M059J (cell line): ENCODE measurements around the gene CYP26B1. TPM values are rescaled to one million over a fixed set of nuclear protein-coding genes. Genes with fewer than 3 reads are reported as not detected.

Experiments
- DNase-seq: peaks from one replicate; pipeline ENCODE4 v3.0.0-alpha.2; 2012; ENCODE audit warnings: low read depth
- total RNA-seq: library from RNA; depleted of rRNA; stranded (reverse); fragments of >200 nt; shearing (Covaris generic); gene quantifications from 2 replicates; pipeline ENCODE4 v1.2.3, GENCODE V29; 2014

Gene CYP26B1
- total RNA-seq, 1 experiment from 2014 or later: 6.8 TPM

DNA sequence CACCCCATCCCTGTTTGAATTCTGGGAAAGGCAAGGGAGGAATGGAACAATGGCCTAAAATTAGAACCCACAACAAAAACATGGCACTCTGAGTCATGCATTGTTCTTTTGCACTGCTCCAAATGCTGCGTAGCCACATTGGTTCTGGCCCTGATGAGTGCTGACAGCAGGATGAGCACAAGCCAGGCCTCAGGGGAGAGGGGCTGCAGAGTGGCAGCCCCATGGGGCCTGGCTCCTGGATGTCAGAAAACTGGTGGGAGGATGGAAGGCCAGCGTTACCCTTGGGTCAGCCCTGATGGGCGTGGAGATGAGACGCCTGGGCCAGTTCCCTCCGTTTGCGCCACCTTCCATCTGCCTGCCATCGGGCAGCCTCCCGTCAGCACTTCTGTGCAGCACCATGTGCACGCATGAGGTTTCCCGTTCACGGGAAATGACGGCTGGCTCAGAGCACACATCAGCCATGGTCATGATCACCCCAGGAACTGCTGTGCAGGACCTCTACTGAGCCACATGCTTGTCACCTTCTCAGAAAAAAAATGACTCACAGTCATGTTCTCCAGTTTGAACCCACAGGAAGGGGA lies 65.6 kb downstream of the CYP26B1 start:
- DNase-seq: peak; percentile 27

DNA sequence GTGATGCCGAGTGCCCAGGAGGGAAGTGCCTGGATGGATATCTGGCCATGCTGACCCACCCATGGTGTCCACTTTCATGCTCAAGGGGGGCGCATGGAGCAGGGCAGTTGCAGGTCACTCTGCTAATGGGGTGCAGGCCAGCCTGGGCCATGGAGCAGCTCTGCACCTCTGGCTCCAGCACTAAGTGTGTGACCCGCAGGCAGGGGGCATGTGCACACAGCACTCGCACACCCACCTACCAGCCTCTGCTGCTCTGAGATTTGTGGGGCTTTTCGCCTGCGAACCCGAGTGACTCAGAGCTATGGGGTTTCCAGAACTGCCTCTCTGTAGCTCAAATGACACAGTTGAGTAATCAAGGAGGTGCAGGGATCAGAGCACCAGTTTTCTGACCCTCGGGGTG lies 66.2 kb downstream of the CYP26B1 start:
- peak; percentile 42 for DNase-seq

DNA sequence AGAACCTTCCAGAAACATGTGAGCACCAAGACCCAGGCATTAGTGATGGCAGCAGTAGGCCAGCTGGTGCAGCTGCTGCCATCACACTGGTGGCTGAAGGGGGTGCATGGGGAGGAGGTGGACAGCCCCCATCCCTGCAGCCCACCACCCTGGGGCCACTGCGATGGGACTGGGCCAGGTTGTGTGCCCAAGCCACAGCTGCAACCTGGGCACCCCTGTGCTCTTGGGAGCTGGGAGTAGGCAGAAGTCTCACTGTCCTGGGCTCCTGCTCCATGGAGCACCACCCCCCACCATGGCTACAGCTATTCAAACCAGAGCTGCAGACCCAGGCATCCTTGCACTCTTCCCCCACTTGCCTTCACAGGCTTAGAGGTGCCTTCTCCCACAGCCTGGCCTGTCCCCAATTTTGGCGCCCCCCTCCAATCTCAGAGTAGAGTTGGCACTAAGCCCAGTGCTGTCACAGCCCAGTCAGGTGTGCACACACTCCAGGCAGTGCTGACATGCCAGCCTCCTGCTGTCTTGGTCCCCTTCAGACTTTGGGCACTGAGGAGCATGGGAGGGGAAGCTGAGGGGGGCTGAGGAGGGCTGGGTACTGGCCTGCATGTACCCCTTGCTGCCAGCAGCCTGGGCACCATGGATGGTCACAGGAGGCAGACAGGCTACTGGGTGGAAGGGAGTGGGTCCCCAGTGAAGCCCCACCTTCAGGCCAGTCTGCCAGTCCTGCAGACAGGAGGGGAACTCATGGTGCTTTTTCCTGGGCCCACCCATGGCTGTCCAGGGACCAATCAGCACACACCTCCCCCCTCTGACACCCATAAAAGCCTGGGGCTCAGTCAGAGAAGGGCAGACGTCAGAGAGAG lies 67.1 kb downstream of the CYP26B1 start:
- DNase-seq: no peak
